ENCODE measurements around the gene TMEM52.

Gene TMEM52

DNA sequence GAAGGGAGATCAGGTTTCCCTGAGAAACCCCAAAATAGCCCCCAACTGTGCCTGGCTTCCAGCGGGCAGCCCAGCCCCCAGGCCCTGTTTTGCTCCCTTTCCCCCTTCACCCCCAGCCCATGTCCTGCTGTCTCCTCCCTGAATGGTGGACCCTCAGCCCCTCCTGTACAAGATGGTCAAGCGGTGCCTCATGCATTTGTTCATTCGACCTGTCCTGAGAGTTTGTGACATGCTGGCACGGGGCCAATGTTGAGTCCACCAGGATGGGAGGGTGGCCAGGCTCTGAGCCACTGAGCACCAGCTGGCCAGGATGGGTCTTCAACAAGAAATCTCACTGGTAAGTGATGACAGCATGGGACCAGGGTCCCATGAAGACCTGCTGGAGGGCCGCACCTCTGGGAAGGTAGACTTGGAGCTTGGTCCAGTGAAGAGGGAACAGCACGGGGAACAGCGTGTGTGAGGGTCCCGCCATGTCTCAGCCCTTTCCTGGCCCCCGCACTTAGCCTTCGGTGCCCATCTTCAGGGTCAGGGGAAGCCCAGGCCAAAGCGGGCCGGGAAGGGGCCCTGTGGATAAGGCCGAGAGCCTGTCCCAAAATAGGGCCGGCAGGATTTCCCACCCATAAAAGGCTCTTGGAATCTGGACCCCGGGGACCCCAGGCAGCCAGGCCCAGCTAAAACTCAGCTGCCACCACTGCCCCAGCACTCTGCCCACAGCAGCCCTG, 3.9 kb downstream of the TMEM52 start, which contains the start of gene CALML6:
TSS of gene CALML6 (plus strand) at position 290 of the 722 bp plus-strand sequence. CDS start at position 311, 21 bp downstream.
- no peak for DNase-seq (ENCODE audit: low read depth in 2 of 2, low spot score in 1 of 2)

GRCh38 chr1:1914101-1914970, 4.7 kb downstream of the TMEM52 start:
- DNase-seq (ENCODE audit: low read depth in 2 of 2, low spot score in 1 of 2) = no peak

DNA sequence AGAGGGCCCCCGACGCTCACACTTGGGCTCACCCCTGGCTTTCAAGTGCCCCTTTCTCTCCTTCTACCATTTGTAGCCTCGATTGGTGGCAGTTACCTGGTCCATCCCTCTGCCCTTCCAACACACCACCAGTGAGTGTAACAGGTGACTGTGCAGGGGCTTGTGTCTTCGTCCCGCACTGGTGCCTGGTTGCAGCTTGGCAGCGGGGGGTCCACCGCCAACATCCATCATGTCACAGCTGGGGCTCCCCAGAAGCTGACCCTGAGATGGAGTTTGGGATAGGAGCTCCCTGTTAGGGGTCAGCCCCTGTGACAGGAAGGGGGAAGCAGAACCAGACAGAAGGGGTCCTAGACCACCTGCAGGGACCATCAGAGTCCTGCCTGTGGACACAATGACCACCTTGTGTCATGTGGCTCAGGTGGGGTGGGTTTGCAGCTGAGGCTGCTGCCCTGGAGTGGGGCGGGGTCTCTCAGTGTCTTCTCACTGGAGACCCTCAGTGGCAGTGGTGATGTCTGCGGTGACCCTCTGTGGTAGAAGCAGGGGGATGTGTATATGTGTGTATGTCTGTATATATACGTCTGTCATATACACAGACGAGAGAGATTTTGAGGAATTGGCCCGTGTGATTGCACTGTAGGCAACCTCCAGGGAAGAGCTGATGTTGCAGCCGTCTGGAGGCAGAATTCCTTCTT, 7.6 kb downstream of the TMEM52 start:
- no peak for DNase-seq (ENCODE audit: low read depth in 2 of 2, low spot score in 1 of 2)

- no peak for DNase-seq (ENCODE audit: low read depth in 2 of 2, low spot score in 1 of 2)
Measured at GRCh38 chr1:1910651-1911331, 8.3 kb downstream of the TMEM52 start.

- no peak for DNase-seq (ENCODE audit: low read depth in 2 of 2, low spot score in 1 of 2)
Measured at GRCh38 chr1:1910033-1910465, 9.0 kb downstream of the TMEM52 start.

DNA sequence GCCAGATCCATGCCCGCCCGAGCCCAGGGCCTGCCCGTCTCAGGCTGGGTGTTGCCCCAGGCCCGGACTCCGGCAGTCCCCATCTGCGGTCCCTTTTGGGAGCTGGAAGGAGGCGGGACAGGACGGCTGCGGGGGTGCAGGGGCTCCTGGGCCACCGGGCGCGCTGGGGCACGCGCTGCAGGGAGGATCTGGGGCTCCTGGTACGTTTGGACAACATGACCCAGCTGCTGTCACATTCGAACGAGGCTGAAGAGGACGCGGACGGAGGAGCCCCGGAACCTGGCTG, 10.6 kb downstream of the TMEM52 start:
- no peak for DNase-seq (ENCODE audit: low read depth in 2 of 2, low spot score in 1 of 2)

- DNase-seq (ENCODE audit: low read depth in 2 of 2, low spot score in 1 of 2) = no peak
Measured at GRCh38 chr1:1907098-1907736, 11.9 kb downstream of the TMEM52 start.

- peak in 1 of 2 donors; percentile 42 for DNase-seq (ENCODE audit: low read depth in 2 of 2, low spot score in 1 of 2)
Measured at GRCh38 chr1:1906185-1907097, 12.6 kb downstream of the TMEM52 start.

DNA sequence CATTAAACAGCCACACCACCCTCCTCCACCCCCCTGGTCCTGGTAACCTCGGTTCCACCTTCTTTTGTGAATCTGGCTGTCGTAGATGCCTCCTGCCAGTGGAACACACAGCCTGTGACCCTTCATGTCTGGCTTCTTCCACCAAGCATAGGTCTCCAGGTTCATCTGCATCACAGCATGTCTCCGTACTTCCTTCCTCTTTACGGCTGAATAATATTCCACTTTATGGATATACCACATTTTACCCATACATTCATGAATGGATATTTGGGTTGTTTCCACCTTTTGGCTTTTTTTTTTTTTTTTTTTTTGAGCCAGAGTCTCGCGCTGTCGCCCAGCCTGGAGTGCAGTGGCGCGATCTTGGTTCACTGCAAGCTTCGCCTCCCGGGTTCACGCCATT, 15.9 kb downstream of the TMEM52 start:
- no peak for DNase-seq (ENCODE audit: low read depth in 2 of 2, low spot score in 1 of 2)

GRCh38 chr1:1901641-1902294, 17.3 kb downstream of the TMEM52 start:
- no peak for DNase-seq (ENCODE audit: low read depth in 2 of 2, low spot score in 1 of 2)

- DNase-seq (ENCODE audit: low read depth in 2 of 2, low spot score in 1 of 2) = no peak
Measured at GRCh38 chr1:1900883-1901640, 18.0 kb downstream of the TMEM52 start.

DNA sequence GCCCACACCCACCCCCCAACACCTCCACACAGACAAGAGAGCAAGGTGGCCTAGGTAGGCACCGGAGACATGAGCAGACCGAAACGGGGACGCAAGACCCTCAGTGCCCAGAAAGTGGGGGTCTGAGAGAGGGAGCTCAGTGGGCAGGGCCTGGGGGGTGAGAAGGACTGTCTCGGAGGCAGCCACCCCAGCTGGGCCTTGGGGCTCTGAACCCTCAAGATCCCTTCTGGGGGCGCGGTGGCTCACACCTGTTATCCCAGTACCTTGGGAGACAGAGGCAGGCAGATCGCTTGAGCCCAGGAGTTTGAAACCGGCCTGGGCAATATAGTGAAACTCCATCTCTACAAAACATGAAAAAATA, 19.1 kb downstream of the TMEM52 start:
- no peak for DNase-seq (ENCODE audit: low read depth in 2 of 2, low spot score in 1 of 2)

- DNase-seq (ENCODE audit: low read depth in 2 of 2, low spot score in 1 of 2) = no peak
Measured at GRCh38 chr1:1899266-1899966, 19.7 kb downstream of the TMEM52 start.

GRCh38 chr1:1898246-1898933, 20.7 kb downstream of the TMEM52 start:
- DNase-seq (ENCODE audit: low read depth in 2 of 2, low spot score in 1 of 2) = no peak

GRCh38 chr1:1895456-1896336, 23.4 kb downstream of the TMEM52 start:
- DNase-seq (ENCODE audit: low read depth in 2 of 2, low spot score in 1 of 2) = no peak

- no peak for DNase-seq (ENCODE audit: low read depth in 2 of 2, low spot score in 1 of 2)
Measured at GRCh38 chr1:1895060-1895418, 24.0 kb downstream of the TMEM52 start.
